K562 (cell line): Measurements from ENCODE around the gene CRK. TPM values are rescaled to one million over a fixed set of nuclear protein-coding genes. Genes with fewer than 3 reads are reported as not detected.

ENCODE experiments used
- CXXC5 ChIP-seq: fragments of 250-450 bp; sonication (Bioruptor Pico); IDR thresholded peaks from 2 replicates; pipeline ENCODE4 v1.8.0; 2022; ENCODE audit warnings: inconsistent platforms, mild to moderate bottlenecking, moderate library complexity
- ELF4 ChIP-seq: fragments of 450-650 bp; formaldehyde crosslinking; IDR thresholded peaks from 2 replicates; pipeline ENCODE4 v1.4.0; 2022; ENCODE audit warnings: missing genetic modification characterization
- FUS ChIP-seq: fragments of 200-400 bp; formaldehyde crosslinking; optimal IDR thresholded peaks from 2 replicates; pipeline ENCODE3; 2017; ENCODE audit warnings: low read depth, low read length
- GABPB1 ChIP-seq: sonication (generic); formaldehyde crosslinking; IDR thresholded peaks from 2 replicates; pipeline ENCODE4 v1.8.0; 2022; ENCODE audit warnings: mild to moderate bottlenecking, missing genetic modification reagents
- HDAC3 ChIP-seq: fragments of 450-650 bp; IDR thresholded peaks from 2 replicates; pipeline ENCODE4 v1.6.1; 2018; ENCODE audit warnings: borderline replicate concordance, mild to moderate bottlenecking, moderate library complexity; ENCODE audit not compliant: partially characterized antibody
- HEY1 ChIP-seq: fragments of 250-450 bp; sonication (Bioruptor Pico); IDR thresholded peaks from 2 replicates; pipeline ENCODE4 v1.5.0; 2020; ENCODE audit warnings: mild to moderate bottlenecking, moderate library complexity, borderline replicate concordance
- HOMEZ ChIP-seq: fragments of 250-450 bp; sonication (Bioruptor Pico); IDR thresholded peaks from 2 replicates; pipeline ENCODE4 v1.4.0; 2020; ENCODE audit warnings: mild to moderate bottlenecking, moderate library complexity
- PHF8 ChIP-seq: fragments of 200-600 bp; sonication (generic); IDR thresholded peaks from 2 replicates; pipeline ENCODE4 v1.6.1; 2012; ENCODE audit warnings: mixed run types, mild to moderate bottlenecking, inconsistent platforms, low read length, moderate library complexity, borderline replicate concordance
- POLR2AphosphoS5 ChIP-seq: IDR thresholded peaks from 2 replicates; pipeline ENCODE4 v1.6.1; 2011; ENCODE audit warnings: mild to moderate bottlenecking, low read depth, low read length, moderate library complexity; ENCODE audit not compliant: control insufficient read depth, insufficient read depth
- PRPF4 ChIP-seq: fragments of 200-400 bp; formaldehyde crosslinking; IDR thresholded peaks from one replicate; pipeline ENCODE4 v1.6.1; 2017; ENCODE audit warnings: low read length, low read depth, mild to moderate bottlenecking; ENCODE audit not compliant: insufficient read depth, poor library complexity, severe bottlenecking
- RBFOX2 ChIP-seq: fragments of 200-400 bp; formaldehyde crosslinking; IDR thresholded peaks from 2 replicates; pipeline ENCODE4 v1.6.1; 2017; ENCODE audit warnings: low read depth, mild to moderate bottlenecking, low read length, moderate library complexity
- ZNF347 ChIP-seq: fragments of 450-650 bp; formaldehyde crosslinking; IDR thresholded peaks from 2 replicates; pipeline ENCODE4 v1.4.0; 2020; ENCODE audit warnings: low read depth, mild to moderate bottlenecking, moderate library complexity
- ZNF444 ChIP-seq: fragments of 250-450 bp; sonication (Bioruptor Pico); IDR thresholded peaks from 2 replicates; pipeline ENCODE4 v1.4.0; 2020; ENCODE audit warnings: mild to moderate bottlenecking, moderate library complexity
- ZNF609 ChIP-seq: sonication (generic); formaldehyde crosslinking; IDR thresholded peaks from 2 replicates; pipeline ENCODE4 v1.8.1; 2023; ENCODE audit warnings: missing genetic modification reagents, mild to moderate bottlenecking, borderline replicate concordance
- polyA plus RNA-seq, 8 experiments: library from polyadenylated mRNA; depleted of rRNA in 4 of 8; stranded (reverse) in 5 of 8; unstranded in 3 of 8; fragments of >200 nt; fragmentation: Nextera tagmentation in 2 of 8; fragmentation: Illumina TruSeq in 1 of 8; extraction: Ambion mirVana in 2 of 8; extraction: Trizol in 1 of 8; gene quantifications; 2 replicates each; pipeline versions ENCODE4 v1.2.1 to v1.2.3, GENCODE V29; 2011 to 2014; ENCODE audit warnings: inconsistent platforms in 1 of 8, missing spikeins in 1 of 8
- total RNA-seq, 7 experiments: library from RNA; depleted of rRNA in 6 of 7; stranded (reverse); fragments of >200 nt in 6 of 7; fragmentation: Illumina TruSeq in 2 of 7; extraction: Trizol in 2 of 7; gene quantifications; 2 replicates each; pipeline versions ENCODE4 v1.2.1 to v1.2.3, GENCODE V29; 2011 to 2021; ENCODE audit warnings: low replicate concordance in 1 of 7
- TF ChIP-seq, protein P1 (sequence below): fragments of 450-650 bp; IDR thresholded peaks from 2 replicates; pipeline ENCODE4 v1.7.1; 2018; ENCODE audit warnings: mild to moderate bottlenecking, low read depth; ENCODE audit not compliant: partially characterized antibody
- TF ChIP-seq, protein P2 (sequence below): sonication (generic); formaldehyde crosslinking; IDR thresholded peaks from 2 replicates; pipeline ENCODE4 v1.9.0; 2022; ENCODE audit warnings: mild to moderate bottlenecking, missing genetic modification reagents

The CRK gene
- total and polyA plus RNA-seq, 9 of the 15 experiments (the other 6 are each of a cell fraction or from before 2014, with no cell fraction given), result 13.1 to 40.2 (median 26.1) TPM

DNA sequence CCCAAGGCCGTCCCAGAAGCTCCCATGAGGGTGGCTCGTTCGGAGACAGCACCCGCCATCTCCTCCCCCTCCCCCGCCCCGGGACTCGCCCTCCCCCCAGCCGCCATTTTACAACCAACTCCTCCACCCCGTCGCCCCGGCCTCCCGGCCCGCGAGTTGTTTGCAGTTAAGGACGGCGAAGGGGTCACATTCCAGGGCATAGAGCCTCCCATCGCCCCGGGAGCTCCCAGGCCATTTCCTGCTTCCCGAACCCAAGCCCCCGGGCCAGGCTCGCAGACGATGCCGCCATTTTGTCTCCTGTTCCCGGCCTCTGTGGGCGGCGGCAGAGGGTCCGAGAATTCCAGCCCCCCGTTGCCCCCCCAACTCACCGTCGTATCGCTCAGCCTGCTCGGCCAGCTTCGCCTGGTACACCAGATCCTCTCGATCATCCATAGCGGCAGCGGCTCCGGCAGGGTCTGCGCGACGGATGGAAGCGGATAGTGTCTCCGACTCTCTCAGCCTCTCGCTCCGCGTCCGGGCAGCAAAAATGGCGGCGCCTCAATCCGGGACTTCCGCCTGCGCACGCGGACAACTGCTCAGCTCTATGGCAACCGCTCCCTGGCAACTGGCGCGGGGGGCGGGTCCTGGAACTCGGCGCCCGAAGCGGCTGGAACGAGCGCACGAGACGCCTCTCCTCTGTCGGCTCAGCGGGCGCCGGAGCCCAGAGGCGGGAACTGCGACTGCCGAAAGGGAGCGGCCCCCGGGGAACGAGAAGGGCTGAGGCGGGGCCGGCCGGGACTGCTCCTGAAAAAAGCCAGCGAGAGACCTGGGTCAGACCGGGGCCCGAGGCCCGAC is 56.1 kb downstream of the CRK start, which contains the start of gene YWHAE (continued):
- TF ChIP-seq, protein P1, sequence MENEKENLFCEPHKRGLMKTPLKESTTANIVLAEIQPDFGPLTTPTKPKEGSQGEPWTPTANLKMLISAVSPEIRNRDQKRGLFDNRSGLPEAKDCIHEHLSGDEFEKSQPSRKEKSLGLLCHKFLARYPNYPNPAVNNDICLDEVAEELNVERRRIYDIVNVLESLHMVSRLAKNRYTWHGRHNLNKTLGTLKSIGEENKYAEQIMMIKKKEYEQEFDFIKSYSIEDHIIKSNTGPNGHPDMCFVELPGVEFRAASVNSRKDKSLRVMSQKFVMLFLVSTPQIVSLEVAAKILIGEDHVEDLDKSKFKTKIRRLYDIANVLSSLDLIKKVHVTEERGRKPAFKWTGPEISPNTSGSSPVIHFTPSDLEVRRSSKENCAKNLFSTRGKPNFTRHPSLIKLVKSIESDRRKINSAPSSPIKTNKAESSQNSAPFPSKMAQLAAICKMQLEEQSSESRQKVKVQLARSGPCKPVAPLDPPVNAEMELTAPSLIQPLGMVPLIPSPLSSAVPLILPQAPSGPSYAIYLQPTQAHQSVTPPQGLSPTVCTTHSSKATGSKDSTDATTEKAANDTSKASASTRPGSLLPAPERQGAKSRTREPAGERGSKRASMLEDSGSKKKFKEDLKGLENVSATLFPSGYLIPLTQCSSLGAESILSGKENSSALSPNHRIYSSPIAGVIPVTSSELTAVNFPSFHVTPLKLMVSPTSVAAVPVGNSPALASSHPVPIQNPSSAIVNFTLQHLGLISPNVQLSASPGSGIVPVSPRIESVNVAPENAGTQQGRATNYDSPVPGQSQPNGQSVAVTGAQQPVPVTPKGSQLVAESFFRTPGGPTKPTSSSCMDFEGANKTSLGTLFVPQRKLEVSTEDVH, result no peak
- TF ChIP-seq ZNF347 (CRISPR knock-in tag), result no peak
- TF ChIP-seq FUS, result no peak
- no peak for TF ChIP-seq HEY1
- TF ChIP-seq, protein P2, sequence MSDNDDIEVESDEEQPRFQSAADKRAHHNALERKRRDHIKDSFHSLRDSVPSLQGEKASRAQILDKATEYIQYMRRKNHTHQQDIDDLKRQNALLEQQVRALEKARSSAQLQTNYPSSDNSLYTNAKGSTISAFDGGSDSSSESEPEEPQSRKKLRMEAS (CRISPR knock-in tag), result peak; percentile 84
- TF ChIP-seq PHF8, result peak; percentile 97
- TF ChIP-seq CXXC5 (CRISPR knock-in tag), result peak; percentile 80
- no peak for TF ChIP-seq ZNF609
- TF ChIP-seq HOMEZ (CRISPR knock-in tag), result no peak
- TF ChIP-seq POLR2AphosphoS5, result peak; percentile 83
- TF ChIP-seq GABPB1 (CRISPR knock-in tag), result peak; percentile 78; the same call in 1 of the 2 replicates
- TF ChIP-seq HDAC3, result no peak
- peak; percentile 59 for TF ChIP-seq PRPF4
- peak; percentile 87 for TF ChIP-seq ZNF444 (CRISPR knock-in tag)
- no peak for TF ChIP-seq ELF4 (CRISPR knock-in tag)
- peak; percentile 97 for TF ChIP-seq RBFOX2
